ENCODE data around the gene AGRN. TPM values are rescaled to one million over a fixed set of nuclear protein-coding genes. Genes with fewer than 3 reads are reported as not detected.
"Not testable (repeated sequence)": the region's sequence is repeated elsewhere in the genome, so short reads cannot be mapped to it uniquely, and the experiment has no call there.

The AGRN gene
- polyA plus RNA-seq, 5 donors = 95.1 to 196 (median 121) TPM

DNA sequence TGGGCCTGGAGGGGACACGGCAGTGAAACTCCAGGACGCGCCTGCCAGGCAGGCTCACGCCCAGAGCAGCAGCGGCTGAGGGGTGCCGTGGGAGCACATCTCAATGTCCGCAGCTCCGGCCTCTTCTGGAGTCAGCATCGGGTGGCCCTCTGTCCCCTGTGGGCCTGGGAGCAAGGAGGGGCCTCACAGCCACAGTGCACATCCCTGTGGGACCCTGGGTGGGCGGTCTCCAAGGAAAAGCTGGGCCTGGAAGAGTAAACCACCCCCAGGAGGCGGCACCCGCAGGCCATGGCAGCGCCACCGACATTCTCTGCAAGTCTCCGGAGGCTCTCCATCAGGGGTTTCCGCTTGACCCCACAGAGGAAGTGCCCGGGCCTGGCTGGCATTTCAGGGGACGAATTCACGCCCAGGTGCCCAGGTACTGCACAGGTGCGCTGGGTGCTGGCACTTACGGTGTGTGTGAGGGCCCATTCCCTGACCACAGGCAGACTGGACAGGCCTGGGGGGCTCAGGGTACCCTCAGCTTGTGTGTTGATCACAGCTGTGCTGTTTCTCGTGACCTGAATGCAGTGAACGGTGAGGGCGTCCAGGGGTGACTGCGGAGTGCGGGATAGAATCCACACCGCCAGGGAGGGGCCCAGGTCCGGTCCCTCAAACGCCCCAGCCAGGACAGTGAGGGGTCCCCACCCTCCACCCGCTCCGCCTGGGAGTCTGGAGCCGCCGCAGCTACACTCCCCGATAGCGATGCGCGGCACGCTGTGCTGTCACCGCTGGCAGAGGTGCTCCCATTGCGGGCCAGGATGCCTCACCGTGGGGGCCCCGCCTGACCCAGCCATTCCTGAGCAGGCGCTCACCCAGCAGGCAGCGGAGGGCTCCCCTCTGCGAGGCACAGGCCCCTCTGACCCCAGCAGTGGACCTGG lies 70.8 kb downstream of the AGRN start:
- DNase-seq = no peak

DNA sequence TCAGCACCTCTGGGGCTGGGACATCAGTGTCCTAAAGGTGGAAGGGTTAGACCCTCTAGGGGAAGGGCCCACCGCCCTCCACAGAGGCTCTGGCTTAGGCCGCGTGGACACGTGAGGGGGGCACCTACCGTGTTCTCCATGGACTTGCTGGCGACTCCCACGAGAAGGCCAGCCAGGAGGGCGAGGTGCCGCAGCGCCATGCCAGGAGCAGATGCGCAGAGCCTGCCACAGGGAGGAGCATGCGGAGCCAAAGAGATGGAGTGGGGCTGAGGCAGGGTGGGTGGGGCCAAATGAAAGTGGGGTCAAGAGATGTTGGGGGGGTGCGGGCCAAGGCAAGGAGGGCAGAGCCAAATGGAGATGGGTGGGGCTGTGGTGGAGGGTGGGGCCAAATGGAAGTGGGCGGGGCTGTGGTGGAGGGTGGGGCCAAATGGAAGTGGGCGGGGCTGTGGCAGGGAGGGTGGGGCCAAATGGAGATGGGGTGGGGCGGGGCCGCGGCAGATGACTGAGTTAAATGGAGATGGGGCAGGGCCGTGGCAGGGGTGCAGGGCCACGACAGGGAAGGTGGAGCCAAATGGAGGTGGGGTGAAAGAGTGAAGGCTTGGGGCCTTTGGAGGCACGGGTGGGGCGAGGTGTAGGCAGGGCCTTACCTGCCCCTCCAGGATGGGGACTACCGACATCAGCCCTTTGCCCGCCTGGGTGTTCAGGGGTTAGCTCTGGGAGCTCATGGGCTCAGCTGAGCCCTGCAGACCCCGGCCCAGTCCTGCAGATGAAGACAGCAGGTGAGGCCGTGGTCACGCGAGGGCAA lies 71.6 kb downstream of the AGRN start:
- no peak for DNase-seq

DNA sequence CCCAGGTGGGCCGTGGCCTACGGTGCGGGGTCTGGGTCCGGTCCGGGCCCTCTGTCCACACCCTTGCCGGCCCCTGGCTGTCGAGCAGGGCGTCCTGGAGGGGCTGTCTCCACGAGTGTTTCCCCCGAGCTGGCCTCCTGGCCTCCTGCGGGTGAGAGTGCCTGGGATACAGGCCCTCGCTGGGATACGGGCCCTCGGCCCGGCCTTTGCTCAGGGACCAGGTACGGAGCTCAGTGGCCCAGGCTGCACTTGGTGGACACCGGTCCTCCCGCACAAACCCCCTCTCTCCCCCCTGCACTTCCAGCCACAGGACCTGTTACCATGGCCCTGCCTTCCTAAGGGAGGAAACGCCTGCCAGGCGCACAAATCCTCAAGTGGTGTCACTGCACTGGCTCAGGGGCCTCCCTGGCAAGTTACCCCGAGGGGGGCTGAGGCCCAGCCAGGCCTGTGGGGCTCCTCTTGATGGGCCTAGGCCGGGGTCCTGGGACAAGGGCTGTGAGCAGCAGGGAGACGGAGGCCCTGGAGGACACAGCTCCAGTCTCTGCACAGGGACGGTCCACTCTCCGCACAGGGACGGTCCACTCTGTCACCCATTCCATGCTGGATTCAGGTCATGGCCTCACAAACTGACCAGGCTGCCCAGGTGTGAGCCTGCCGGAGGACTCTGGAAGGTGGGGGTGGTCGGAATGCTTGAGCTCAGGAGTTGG lies 72.4 kb downstream of the AGRN start:
- DNase-seq = no peak

DNA sequence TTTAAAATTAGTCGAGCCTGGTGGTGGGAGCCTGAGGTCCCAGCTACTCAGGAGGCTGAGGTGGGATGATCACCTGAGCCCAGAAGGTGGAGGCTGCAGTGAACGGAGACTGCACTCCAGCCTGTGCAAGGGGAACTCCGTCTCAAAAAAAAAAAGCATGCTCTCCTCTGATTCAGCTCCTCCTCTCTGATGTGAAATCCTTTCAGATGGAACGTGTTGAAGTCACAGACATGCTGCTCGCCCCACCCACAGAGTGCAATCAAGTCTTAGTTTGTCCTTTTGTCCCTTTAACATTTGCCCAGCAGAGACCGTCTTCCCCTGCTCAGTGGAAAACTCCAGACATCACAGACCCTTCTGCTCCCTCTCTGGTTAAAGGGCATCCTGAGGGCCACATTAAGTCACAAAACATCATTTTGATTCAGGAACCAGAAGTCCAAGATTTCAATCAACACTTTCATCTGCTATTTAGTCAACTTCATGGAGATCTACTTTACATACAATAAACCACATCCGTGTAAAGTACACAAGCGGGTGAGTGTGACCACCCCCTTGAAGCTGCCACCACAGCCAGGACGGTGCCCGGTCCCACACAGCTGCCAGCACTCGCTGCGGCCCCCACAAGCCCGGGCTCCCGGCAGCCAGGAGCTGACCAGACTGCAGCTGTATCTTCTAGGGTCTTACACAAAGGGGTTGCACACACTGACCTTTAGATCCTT lies 73.1 kb downstream of the AGRN start:
- DNase-seq = no peak

DNA sequence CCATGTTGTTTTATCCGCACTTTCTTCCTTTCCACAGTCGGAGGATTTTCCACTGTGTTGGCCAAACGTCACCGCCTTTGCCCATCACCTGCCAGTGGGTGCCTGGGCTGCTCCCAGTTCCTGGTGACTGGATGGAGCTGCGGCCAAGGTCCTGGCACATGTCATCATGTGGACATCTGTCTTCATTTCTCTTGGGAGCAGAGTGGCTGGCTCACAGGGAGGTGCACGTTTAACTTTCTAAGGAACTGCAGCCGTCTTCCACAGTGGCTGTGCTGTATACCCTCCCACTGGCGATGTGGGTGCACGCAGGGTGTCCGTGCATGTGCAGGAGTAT lies 73.7 kb downstream of the AGRN start:
- no peak for DNase-seq

DNA sequence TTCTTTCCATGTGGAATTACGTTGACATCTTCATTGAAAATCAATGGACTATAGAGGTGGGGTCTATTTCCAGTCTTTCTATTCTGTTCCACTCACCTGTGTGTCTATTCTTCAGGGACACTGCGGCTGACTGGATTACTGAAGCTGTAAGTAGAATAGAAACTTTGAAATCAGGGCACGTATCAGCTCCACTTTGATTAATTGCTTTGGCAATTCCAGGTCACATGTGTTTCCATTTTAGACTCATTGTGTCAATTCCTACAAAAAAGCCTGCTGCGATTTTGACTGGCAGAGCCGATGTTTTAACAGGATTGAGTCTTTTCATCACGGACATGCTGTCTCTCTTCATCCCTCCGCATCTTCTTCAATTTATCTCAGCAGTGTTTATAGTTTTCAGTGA lies 75.1 kb downstream of the AGRN start:
- no peak for DNase-seq

DNA sequence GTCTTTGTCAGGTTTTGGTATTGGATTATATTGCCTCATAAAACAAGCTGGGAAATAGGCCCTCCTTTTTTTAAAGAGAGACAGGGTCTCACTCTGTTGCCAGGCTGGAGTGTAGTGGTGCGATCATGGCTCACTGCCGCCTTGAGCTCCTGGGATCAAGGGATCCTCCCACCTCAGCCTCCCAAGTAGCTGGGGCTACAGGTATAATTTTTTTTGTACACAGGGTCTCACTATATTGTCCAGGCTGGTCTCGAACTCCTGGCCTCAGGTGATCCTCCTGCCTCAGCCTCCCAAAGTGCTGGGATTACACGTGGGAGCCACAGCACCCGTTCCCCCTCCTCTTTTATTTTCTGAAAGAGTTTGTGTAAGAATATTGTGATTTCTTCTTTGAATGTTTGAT lies 76.2 kb downstream of the AGRN start:
- DNase-seq = not testable (repeated sequence)

DNA sequence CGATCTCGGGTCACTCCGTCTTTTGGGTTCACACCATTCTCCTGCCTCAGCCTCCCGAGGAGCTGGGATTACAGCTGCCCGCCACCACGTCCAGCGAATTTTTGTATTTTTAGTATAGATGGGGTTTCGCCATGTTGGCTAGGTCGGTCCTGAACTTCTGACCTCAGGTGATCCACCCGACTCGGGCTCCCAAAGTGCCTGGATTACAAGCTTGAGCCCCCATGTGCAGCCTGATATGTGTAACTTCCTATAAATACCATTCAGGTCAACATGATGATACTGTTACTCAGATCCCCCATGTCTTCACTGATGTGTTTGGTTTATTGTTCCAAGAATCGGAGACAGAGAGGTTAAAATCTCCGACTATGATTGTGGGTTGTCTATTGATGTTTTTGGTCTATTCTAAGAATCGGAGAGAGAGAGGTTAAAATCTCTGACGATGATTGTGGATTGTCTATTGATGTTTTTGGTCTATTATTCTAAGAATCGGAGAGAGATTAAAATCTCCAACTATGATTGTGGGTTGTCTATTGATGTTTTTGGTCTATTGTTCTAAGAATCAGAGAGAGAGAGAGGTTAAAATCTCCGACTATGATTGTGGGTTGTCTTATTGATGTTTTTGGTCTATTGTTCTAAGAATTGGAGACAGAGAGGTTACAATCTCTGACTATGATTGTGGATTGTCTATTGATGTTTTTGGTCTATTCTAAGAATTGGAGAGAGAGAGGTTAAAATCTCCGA lies 78.9 kb downstream of the AGRN start:
- no peak for DNase-seq

DNA sequence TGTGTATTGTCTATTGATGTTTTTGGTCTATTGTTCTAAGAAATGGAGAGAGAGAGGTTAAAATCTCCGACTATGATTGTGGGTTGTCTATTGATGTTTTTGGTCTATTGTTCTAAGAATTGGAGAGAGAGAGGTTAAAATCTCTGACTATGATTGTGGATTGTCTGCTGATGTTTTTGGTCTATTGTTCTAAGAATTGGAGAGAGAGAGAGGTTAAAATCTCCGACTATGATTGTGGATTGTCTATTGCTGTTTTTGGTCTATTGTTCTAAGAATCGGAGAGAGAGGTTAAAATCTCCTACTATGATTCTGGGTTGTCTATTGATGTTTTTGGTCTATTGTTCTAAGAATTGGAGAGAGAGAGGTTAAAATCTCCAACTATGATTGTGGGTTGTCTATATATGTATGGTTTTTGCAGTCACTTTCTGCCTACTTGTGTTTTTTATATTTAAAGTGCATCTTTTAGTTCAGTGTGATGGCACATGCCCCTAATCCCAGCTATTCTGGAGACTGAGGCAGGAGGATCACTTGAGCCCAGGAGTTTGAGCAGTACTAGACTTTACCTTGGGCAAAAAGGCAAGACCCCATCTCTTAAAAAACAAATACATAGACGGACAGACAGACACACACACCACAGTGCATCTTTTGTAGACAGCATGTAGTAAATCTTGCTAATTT lies 79.7 kb downstream of the AGRN start:
- no peak for DNase-seq

DNA sequence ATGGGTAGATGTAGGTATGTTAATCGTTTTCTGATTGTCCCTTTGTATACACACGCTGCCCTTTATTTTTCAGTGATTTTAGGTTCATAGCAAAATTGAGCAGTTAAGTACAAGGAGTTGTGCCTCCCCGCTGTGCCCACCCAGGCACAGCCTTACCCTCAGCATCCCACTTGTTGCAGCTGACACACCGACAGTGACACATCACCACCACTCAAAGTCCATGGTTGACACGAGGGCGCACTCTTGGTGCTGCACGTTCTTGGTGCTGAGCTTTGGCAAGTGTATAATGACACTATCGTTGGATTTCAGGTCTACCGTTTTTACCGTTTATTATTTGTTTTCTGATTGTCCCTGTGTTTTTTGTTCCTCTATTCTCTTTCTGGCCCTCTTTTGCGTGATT lies 80.4 kb downstream of the AGRN start:
- no peak for DNase-seq

DNA sequence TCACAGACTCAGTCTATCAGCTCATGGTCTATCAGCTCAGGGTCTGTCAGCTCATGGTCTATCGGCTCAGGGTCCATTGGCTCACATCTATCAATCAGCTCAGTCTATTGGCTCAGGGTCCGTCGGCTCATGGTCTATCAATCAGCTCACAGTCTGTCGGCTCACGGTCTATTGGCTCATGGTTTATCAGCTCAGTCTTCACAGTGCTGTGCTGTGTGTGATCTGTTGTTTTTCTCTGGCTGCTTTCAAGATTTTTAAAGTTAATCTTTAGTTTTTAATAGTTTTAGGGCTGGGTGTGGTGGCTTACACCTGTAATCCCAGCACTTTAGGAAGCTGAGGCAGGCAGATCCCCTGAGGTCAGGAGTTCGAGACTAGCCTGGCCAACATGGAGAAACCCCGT lies 81.6 kb downstream of the AGRN start:
- no peak for DNase-seq

DNA sequence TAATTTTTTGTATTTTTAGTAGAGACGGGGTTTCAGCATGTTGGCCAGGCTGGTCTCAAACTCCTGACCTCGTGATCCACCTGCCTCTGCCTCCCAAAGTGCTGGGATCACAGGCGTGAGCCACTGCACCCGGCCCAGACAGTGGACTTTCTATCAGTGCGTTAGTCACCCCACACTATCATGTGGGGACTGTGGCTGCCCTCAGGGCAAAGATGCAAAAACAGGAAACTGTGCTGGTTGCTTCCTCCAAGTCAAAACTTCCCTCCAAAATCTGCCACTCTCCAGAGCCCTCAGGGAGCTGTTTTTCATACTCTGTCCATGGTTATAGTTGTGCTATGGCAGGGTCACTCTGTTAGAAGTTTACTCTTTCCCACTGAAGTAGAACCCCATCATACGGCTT lies 84.2 kb downstream of the AGRN start:
- DNase-seq = not testable (repeated sequence)

Other genes with a start within 250 kb of the AGRN start
- gene SAMD11, start 96.2 kb upstream of the AGRN start, polyA plus RNA-seq (ENCODE audit: insufficient read depth in 1 of 5, insufficient read length in 5 of 5, low replicate concordance in 1 of 5) = 10 to 100 TPM; 23.2 to 66.4 (median 32.9) TPM
- 10 to 100 TPM; 42.3 to 62.0 (median 55.2) TPM for gene NOC2L, start 60.9 kb upstream of the AGRN start, polyA plus RNA-seq (ENCODE audit: insufficient read depth in 1 of 5, insufficient read length in 5 of 5, low replicate concordance in 1 of 5)
- gene KLHL17, start 59.5 kb upstream of the AGRN start, polyA plus RNA-seq (ENCODE audit: insufficient read depth in 1 of 5, insufficient read length in 5 of 5, low replicate concordance in 1 of 5) = 10 to 100 TPM in 3 of 5 donors, 1 to 10 TPM in 2; 7.0 to 16.2 (median 12.0) TPM
- 1 to 10 TPM in 1 of 5 donors, under 1 TPM in 4; 0.24 to 1.1 (median 0.45) TPM for gene PLEKHN1, start 53.6 kb upstream of the AGRN start, polyA plus RNA-seq (ENCODE audit: insufficient read depth in 1 of 5, insufficient read length in 5 of 5, low replicate concordance in 1 of 5)
- under 1 TPM; 0.14 to 0.55 (median 0.19) TPM for gene PERM1, start 38.0 kb upstream of the AGRN start, polyA plus RNA-seq (ENCODE audit: insufficient read depth in 1 of 5, insufficient read length in 5 of 5, low replicate concordance in 1 of 5)
- 10 to 100 TPM in 2 of 5 donors, 1 to 10 TPM in 3; 4.9 to 17.7 (median 5.7) TPM for gene HES4, start 20.0 kb upstream of the AGRN start, polyA plus RNA-seq (ENCODE audit: insufficient read depth in 1 of 5, insufficient read length in 5 of 5, low replicate concordance in 1 of 5)
- 10 to 100 TPM in 3 of 5 donors, 1 to 10 TPM in 2; 7.8 to 20.2 (median 11.1) TPM for gene ISG15, start 6.6 kb upstream of the AGRN start, polyA plus RNA-seq (ENCODE audit: insufficient read depth in 1 of 5, insufficient read length in 5 of 5, low replicate concordance in 1 of 5)
- gene RNF223, start 54.2 kb downstream of the AGRN start, polyA plus RNA-seq (ENCODE audit: insufficient read depth in 1 of 5, insufficient read length in 5 of 5, low replicate concordance in 1 of 5) = under 1 TPM; 0.06 to 0.22 (median 0.13) TPM
- gene C1orf159, start 96.0 kb downstream of the AGRN start, polyA plus RNA-seq (ENCODE audit: insufficient read depth in 1 of 5, insufficient read length in 5 of 5, low replicate concordance in 1 of 5) = 10 to 100 TPM in 2 of 5 donors, 1 to 10 TPM in 3; 6.8 to 17.5 (median 10.0) TPM
- 1 to 10 TPM in 4 of 5 donors, under 1 TPM in 1; 0.47 to 2.9 (median 1.7) TPM for gene TTLL10, start 153.8 kb downstream of the AGRN start, polyA plus RNA-seq (ENCODE audit: insufficient read depth in 1 of 5, insufficient read length in 5 of 5, low replicate concordance in 1 of 5)
- 1 to 10 TPM in 1 of 5 donors, under 1 TPM in 4; 0.28 to 1.4 (median 0.93) TPM for gene TNFRSF18, start 186.5 kb downstream of the AGRN start, polyA plus RNA-seq (ENCODE audit: insufficient read depth in 1 of 5, insufficient read length in 5 of 5, low replicate concordance in 1 of 5)
- 1 to 10 TPM; 2.0 to 5.8 (median 4.1) TPM for gene TNFRSF4, start 194.0 kb downstream of the AGRN start, polyA plus RNA-seq (ENCODE audit: insufficient read depth in 1 of 5, insufficient read length in 5 of 5, low replicate concordance in 1 of 5)
- 100 to 1,000 TPM in 2 of 5 donors, 10 to 100 TPM in 3; 75.3 to 125 (median 89.3) TPM for gene SDF4, start 211.9 kb downstream of the AGRN start, polyA plus RNA-seq (ENCODE audit: insufficient read depth in 1 of 5, insufficient read length in 5 of 5, low replicate concordance in 1 of 5)
- gene B3GALT6, start 212.1 kb downstream of the AGRN start, polyA plus RNA-seq (ENCODE audit: insufficient read depth in 1 of 5, insufficient read length in 5 of 5, low replicate concordance in 1 of 5) = 10 to 100 TPM; 13.1 to 25.0 (median 14.8) TPM
- 1 to 10 TPM in 1 of 5 donors, under 1 TPM in 4; 0.41 to 1.7 (median 0.58) TPM for gene C1QTNF12, start 226.6 kb downstream of the AGRN start, polyA plus RNA-seq (ENCODE audit: insufficient read depth in 1 of 5, insufficient read length in 5 of 5, low replicate concordance in 1 of 5)